Measurements from ENCODE around the gene MBLAC1.

- TF ChIP-seq REST (IDR thresholded peaks at IDR 0.05; ENCODE audit: insufficient read depth in 1 of 2, low read depth in 2 of 2, low read length in 1 of 2) (no peak), CTCF (IDR thresholded peaks at IDR 0.05) (no peak), SIN3A (IDR thresholded peaks at IDR 0.05; ENCODE audit: borderline replicate concordance, insufficient read depth, low read depth, low read length) (no peak)
Observed at GRCh38 chr7:100120733-100121036, 6.1 kb upstream of the MBLAC1 start.

Data from Panc1 (cell line).